ENCODE results near the gene KRTAP4-7. TPM values are rescaled to one million over a fixed set of nuclear protein-coding genes. Genes with fewer than 3 reads are reported as not detected.
"Not testable (repeated sequence)": the region's sequence is repeated elsewhere in the genome, so short reads cannot be mapped to it uniquely, and the experiment has no call there.

Gene KRTAP4-7
- total RNA-seq, 4 donors from 2014 or later = not detected

DNA sequence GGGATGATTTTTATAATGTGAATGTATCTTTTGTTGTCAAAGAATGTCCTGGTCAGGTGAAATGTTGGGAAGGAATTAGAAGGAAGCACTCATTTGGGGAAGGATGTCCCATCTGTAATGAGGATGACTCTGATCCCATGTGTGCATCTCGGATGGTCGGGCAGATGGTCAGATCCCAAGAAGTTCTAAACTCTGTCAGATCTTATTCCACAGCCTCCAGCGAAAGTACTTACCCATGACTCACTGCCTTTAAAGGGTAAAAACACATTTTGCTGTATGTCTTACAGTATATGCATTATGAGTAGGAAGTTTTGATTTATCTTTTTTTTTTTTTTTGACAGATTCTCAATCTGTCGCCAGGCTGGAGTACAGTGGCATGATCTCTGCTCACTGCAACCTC is 34.8 kb downstream of the KRTAP4-7 start:
- Histone ChIP-seq H3K4me1 (no peaks in the 10 kb centered on the region), H3K9me3 (no peaks in the 10 kb centered on the region), H3K4me3 (no peak overlapping the region), H3K27me3 (peaks cover 0 to 30% (median 0%) of the 10 kb centered on the region in 4 donors), H3K36me3 (no peaks in the 10 kb centered on the region), H3K27ac (no peak overlapping the region)
- no peak for TF ChIP-seq CTCF (IDR thresholded peaks at IDR 0.05)
- no peak for TF ChIP-seq POLR2A (IDR thresholded peaks at IDR 0.05)
- intact Hi-C loops (cut with DNase I) = no loop called here
- 66 to 83% methylated on average over 4 of the region's 4 CpGs for WGBS, 2 donors
- no peak for DNase-seq

DNA sequence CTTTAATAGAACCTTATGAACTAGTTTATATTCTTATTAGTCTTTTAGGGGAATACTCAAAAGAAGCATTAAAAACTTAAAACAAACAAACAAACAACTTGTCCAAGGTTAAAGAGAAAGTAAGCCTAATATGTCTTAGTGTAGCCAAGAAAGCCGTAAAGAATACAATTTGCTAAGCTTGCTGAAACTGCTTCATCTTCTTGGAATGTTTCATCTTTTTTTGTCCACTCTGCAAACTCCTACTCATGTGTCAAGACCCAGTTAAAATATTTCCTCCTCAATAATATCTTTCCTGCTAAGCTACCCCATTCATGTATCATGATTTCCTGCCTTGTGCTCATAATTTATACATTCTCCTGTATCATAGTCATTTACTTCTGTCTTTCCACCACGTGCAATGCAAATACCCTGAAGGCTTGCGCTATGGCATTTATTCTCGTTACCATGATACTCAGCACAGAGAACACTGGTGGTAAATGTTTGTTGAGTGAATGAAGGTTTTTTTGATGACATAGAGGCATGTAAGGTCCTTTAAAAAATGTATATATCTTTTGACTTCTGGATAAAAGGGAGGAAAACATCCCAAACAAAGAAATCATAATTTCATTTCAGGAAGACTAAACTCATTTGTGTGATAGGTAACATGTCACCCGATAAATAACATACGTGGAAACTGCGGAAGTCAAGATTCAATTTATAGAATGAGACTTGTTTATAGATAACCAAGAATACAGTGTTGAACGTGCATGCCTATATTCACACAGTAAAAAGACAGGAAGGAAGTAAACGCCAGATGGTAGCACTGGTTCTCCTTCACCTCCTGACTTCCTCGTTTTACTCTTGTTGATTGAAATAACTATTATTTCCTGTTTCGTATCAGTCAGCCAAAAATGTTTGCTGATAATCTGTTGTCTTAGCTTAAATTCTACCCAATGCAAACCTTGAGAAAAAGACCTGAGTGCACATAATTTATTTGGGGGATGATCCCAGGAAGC is 36.0 kb downstream of the KRTAP4-7 start:
- peaks cover 0 to 22% (median 0%) of the 10 kb centered on the region in 4 donors for H3K27me3 ChIP-seq
- H3K36me3 ChIP-seq; H3K9me3 ChIP-seq; H3K4me1 ChIP-seq; H3K27ac ChIP-seq; DNase-seq; H3K4me3 ChIP-seq; intact Hi-C loops (cut with DNase I): not testable (repeated sequence)
- WGBS, 2 donors = 48 to 55% methylated on average over 11 of the region's 11 CpGs

GRCh38 chr17:41121742-41122141 is 37.8 kb downstream of the KRTAP4-7 start:
- no peak for DNase-seq
- Histone ChIP-seq H3K9me3 (no peaks in the 10 kb centered on the region), H3K4me3 (no peak overlapping the region), H3K27ac (no peak overlapping the region), H3K27me3 (peaks cover 0 to 22% (median 0%) of the 10 kb centered on the region in 4 donors), H3K4me1 (no peaks in the 10 kb centered on the region), H3K36me3 (no peaks in the 10 kb centered on the region)
- intact Hi-C loops (cut with DNase I) = no loop called here
- 80 to 84% methylated on average over 2 of the region's 2 CpGs for WGBS, 2 donors
- TF ChIP-seq CTCF (IDR thresholded peaks at IDR 0.05) (no peak), POLR2A (IDR thresholded peaks at IDR 0.05) (no peak)

GRCh38 chr17:41123292-41123990 is 39.5 kb downstream of the KRTAP4-7 start:
- H3K9me3 ChIP-seq; H3K27ac ChIP-seq; H3K36me3 ChIP-seq; H3K4me3 ChIP-seq; H3K4me1 ChIP-seq; intact Hi-C loops (cut with DNase I); DNase-seq: not testable (repeated sequence)
- H3K27me3 ChIP-seq = peaks cover 0 to 15% (median 0%) of the 10 kb centered on the region in 4 donors
- 87 to 89% methylated on average over 8 of the region's 12 CpGs for WGBS, 2 donors

DNA sequence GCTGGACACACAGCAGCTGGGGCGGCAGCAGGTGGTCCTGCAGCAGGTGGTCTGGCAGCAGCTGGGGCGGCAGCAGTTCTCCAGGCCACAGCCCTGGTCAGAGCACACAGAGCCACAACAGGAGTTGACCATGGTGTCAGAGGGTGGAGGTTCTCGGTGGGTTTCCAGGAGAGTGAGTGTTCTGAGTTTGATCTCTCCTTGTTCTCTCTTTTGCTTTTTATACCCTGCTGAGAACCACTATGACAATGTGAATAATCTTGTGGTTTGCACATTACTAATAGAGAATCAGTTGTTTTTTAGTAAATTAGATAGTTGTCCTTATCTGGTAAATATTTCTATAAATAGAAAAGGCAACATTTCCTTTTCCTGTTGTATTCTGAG is 40.0 kb downstream of the KRTAP4-7 start, which contains the start of gene KRTAP4-12:
KRTAP4-12 (minus strand) TSS at position 192 of the 381 bp plus-strand sequence; CDS start at position 132, 60 bp downstream.
- 80 to 100% methylated on average over 1 to 2 of the region's 3 CpGs for WGBS, 2 donors
- intact Hi-C loops (cut with DNase I); DNase-seq; H3K4me3 ChIP-seq; H3K4me1 ChIP-seq; H3K9me3 ChIP-seq; H3K27ac ChIP-seq; H3K36me3 ChIP-seq: not testable (repeated sequence)
- peaks cover 0 to 15% (median 0%) of the 10 kb centered on the region in 4 donors for H3K27me3 ChIP-seq

DNA sequence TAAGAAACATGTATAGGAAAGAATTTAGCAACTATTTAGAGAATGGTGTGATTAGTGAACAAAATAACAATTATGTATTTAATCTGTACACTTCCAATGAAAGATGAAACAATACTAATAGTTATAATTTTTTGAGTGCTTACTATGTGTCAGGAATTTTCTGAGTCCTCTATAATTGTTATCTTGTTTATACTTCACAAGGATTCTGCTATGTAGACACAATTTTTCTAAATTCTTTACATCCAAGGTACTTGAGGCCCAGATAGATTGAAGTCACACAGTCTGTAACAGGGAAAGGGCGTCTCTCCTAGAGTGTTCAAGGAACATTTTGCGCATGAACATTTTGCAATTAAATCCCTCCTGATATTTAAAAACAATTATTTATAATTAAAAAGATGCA is 41.1 kb downstream of the KRTAP4-7 start:
- H3K36me3 ChIP-seq = no peaks in the 10 kb centered on the region
- H3K27ac ChIP-seq = no peak overlapping the region
- H3K4me3 ChIP-seq = no peak overlapping the region
- intact Hi-C loops (cut with DNase I) = no loop called here
- H3K9me3 ChIP-seq = no peaks in the 10 kb centered on the region
- peaks cover 0 to 15% (median 0%) of the 10 kb centered on the region in 4 donors for H3K27me3 ChIP-seq
- 91 to 97% methylated on average over 2 of the region's 2 CpGs for WGBS, 2 donors
- H3K4me1 ChIP-seq = no peaks in the 10 kb centered on the region
- no peak for DNase-seq
- TF ChIP-seq POLR2A (IDR thresholded peaks at IDR 0.05) (no peak), CTCF (IDR thresholded peaks at IDR 0.05) (no peak)
